ENCODE results near the gene MEIS3.

MEIS3 gene

DNA sequence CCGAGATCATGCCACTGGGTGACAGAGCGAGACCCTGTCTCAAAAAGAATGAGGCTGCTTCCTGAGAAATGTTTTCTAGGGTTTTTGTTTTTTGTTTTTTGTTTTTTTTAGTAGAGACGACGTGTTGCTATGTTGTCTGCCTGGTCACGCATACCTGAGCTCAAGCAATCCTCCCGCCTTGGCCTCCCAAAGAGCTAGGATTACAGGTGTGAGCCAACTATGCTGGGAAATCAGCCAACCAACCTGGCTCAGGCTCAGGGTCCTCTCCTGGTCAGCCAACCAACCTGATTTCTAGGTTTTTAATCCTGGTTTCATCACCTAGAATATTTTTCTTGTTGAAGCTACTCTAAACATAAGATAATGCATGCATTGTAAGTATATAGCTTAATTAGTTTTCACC is 62.4 kb downstream of the MEIS3 start:
- no peaks in the 10 kb centered on the region for H3K9me2 ChIP-seq (replicated peaks; ENCODE audit: insufficient read depth, low read length)
- H3K27me3 ChIP-seq (replicated peaks; ENCODE audit: insufficient read depth, low read length), result no peaks in the 10 kb centered on the region
- peaks cover 10% of the 10 kb centered on the region for H3K79me2 ChIP-seq (ENCODE audit: low read length)
- TF ChIP-seq EZH2 (optimal IDR thresholded peaks at IDR 0.05; ENCODE audit: low read depth, low read length) (no peak), EZH2phosphoT487 (IDR thresholded peaks at IDR 0.05; ENCODE audit: low read length) (no peak)
- TF ChIP-seq, protein P1, sequence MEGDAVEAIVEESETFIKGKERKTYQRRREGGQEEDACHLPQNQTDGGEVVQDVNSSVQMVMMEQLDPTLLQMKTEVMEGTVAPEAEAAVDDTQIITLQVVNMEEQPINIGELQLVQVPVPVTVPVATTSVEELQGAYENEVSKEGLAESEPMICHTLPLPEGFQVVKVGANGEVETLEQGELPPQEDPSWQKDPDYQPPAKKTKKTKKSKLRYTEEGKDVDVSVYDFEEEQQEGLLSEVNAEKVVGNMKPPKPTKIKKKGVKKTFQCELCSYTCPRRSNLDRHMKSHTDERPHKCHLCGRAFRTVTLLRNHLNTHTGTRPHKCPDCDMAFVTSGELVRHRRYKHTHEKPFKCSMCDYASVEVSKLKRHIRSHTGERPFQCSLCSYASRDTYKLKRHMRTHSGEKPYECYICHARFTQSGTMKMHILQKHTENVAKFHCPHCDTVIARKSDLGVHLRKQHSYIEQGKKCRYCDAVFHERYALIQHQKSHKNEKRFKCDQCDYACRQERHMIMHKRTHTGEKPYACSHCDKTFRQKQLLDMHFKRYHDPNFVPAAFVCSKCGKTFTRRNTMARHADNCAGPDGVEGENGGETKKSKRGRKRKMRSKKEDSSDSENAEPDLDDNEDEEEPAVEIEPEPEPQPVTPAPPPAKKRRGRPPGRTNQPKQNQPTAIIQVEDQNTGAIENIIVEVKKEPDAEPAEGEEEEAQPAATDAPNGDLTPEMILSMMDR (IDR thresholded peaks at IDR 0.05; ENCODE audit: low read length), result no peak
- H3K4me3 ChIP-seq (ENCODE audit: low read length), result no peak overlapping the region
- no peak overlapping the region for H2AFZ ChIP-seq (ENCODE audit: low read length)
- H3K4me2 ChIP-seq (ENCODE audit: low read depth, low read length), result no peak overlapping the region
- no peak for DNase-seq
- 0 out of 2 replicates have a peak, but pooled peaks cover 5% of the 10 kb centered on the region for H3K36me3 ChIP-seq (replicated peaks; ENCODE audit: insufficient read depth, low read length)
- H3K9ac ChIP-seq (ENCODE audit: low read length), result no peak overlapping the region
- H3F3A ChIP-seq (ENCODE audit: insufficient read depth, low read length), result no peaks in the 10 kb centered on the region
- no peaks in the 10 kb centered on the region for H3K4me1 ChIP-seq (ENCODE audit: low read length)
- H3K9me3 ChIP-seq (replicated peaks; ENCODE audit: insufficient read depth, low read length), result no peaks in the 10 kb centered on the region
- no peak overlapping the region for H3K27ac ChIP-seq (ENCODE audit: low read length)
- no peaks in the 10 kb centered on the region for H4K20me1 ChIP-seq (ENCODE audit: insufficient read depth, low read length)

DNA sequence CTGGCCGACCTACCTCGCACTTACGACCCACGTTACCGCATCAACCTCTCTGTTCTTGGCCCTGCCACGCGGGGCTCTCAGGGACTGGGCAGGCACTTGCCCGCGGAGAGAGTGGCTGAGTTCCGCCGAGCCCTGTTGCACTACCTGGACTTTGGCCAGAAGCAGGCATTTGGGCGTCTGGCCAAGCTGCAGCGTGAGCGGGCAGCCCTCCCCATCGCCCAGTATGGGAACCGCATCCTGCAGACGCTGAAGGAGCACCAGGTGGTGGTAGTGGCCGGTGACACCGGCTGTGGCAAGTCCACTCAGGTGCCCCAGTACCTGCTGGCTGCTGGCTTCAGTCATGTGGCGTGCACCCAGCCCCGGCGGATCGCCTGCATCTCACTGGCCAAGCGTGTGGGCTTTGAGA is 66.0 kb downstream of the MEIS3 start:
- Histone ChIP-seq H3F3A (ENCODE audit: insufficient read depth, low read length) (no peaks in the 10 kb centered on the region), H3K36me3 (replicated peaks; ENCODE audit: insufficient read depth, low read length) (0 out of 2 replicates have a peak, but pooled peaks cover 5% of the 10 kb centered on the region), H3K4me3 (ENCODE audit: low read length) (no peak overlapping the region), H3K4me2 (ENCODE audit: low read depth, low read length) (no peak overlapping the region), H2AFZ (ENCODE audit: low read length) (no peak overlapping the region), H3K4me1 (ENCODE audit: low read length) (peaks cover 9% of the 10 kb centered on the region; the same call in 1 of the 2 replicates), H3K9me2 (replicated peaks; ENCODE audit: insufficient read depth, low read length) (no peaks in the 10 kb centered on the region), H3K9me3 (replicated peaks; ENCODE audit: insufficient read depth, low read length) (no peaks in the 10 kb centered on the region), H4K20me1 (ENCODE audit: insufficient read depth, low read length) (no peaks in the 10 kb centered on the region), H3K27ac (ENCODE audit: low read length) (no peak overlapping the region), H3K9ac (ENCODE audit: low read length) (no peak overlapping the region), H3K79me2 (ENCODE audit: low read length) (peaks cover 27% of the 10 kb centered on the region), H3K27me3 (replicated peaks; ENCODE audit: insufficient read depth, low read length) (no peaks in the 10 kb centered on the region)
- no peak for DNase-seq
- TF ChIP-seq, protein P1 (IDR thresholded peaks at IDR 0.05; ENCODE audit: low read length), result no peak
- TF ChIP-seq EZH2phosphoT487 (IDR thresholded peaks at IDR 0.05; ENCODE audit: low read length) (no peak), EZH2 (optimal IDR thresholded peaks at IDR 0.05; ENCODE audit: low read depth, low read length) (no peak)
